ENCODE results near the gene SORCS1.

DNA sequence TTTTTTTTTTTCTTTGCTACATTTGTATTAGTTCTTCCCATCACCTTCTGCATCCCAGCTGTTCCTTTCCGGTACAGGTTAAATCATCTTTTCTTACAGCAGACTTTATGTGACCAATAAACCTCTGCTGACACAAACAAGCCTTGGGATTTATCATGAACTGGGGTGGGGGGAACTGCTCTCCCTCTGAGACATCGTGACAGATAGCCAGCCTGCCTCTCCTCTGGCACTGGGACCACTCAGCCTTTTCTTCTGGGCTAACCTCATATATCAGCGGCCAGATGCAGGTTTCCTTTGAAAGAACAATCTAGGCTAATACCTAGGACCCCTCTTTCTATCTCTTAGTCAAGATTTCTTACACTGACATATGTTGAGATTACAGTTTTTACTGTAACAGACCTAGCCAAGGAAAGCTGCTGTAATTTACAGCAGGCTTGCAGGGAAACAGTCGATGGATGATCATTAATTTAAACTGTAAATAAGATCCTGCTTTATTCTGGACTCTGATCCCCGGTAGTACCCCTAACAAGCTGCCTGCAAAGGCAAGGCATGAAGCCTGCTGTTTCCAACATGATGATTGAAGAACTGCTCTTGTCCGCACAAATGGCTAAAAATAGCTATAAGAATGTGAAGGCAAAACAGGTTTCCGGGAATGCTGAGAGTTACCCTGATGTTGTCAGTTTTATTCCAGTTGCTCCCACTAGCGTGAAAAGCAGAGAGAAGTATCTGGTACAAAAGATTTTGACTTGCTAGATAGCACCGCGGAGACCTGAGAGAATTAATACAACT, 338.7 kb downstream of the SORCS1 start:
- TF ChIP-seq, protein P1, sequence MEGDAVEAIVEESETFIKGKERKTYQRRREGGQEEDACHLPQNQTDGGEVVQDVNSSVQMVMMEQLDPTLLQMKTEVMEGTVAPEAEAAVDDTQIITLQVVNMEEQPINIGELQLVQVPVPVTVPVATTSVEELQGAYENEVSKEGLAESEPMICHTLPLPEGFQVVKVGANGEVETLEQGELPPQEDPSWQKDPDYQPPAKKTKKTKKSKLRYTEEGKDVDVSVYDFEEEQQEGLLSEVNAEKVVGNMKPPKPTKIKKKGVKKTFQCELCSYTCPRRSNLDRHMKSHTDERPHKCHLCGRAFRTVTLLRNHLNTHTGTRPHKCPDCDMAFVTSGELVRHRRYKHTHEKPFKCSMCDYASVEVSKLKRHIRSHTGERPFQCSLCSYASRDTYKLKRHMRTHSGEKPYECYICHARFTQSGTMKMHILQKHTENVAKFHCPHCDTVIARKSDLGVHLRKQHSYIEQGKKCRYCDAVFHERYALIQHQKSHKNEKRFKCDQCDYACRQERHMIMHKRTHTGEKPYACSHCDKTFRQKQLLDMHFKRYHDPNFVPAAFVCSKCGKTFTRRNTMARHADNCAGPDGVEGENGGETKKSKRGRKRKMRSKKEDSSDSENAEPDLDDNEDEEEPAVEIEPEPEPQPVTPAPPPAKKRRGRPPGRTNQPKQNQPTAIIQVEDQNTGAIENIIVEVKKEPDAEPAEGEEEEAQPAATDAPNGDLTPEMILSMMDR (IDR thresholded peaks at IDR 0.05) = no peak
- no peak for TF ChIP-seq POLR2AphosphoS5 (IDR thresholded peaks at IDR 0.05)
- no peak for TF ChIP-seq POLR2A (IDR thresholded peaks at IDR 0.05)
